Measurements from ENCODE around the gene LBX1.

Gene LBX1

DNA sequence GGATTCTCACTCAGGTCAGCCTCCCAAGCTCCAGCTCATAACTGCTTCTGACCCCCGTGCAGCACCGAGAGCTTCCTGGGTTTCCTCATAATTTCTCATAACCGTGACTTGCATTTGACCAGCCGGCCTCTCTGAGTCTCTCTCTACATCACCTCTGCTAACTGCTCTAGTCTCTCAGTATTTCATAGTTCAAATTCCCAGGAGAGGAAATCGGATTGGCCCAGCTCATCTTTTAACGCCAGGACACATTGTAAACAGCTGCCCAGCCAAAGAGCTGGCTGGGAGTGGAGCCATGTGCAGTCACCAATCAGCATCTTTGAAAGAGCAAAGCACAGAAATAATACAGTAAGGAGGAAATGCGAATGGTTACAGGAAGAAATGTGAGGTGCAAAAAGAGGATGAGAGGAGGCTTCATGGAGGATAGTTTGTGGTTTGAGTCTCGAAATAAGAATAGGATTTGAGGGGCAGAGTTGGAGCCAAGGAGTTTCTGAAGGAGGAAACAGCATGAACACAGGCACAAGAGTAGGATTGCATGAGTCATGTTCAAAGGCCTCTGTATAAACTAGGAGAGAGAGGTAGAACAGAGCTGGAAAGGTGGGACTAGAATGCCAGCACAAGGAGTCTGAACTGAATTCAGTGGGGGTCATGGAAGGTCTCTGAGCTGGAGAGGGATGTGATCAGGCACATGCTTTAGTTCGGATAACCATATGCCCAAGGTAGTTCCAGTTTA, 15.2 kb upstream of the LBX1 start:
- no peaks in the 10 kb centered on the region for H3K9me3 ChIP-seq (ENCODE audit: control insufficient read depth in 2 of 2, low read length in 2 of 2)
- no peaks in the 10 kb centered on the region for H3K4me1 ChIP-seq (ENCODE audit: control insufficient read depth in 2 of 2, insufficient read depth in 2 of 2, low read length in 2 of 2)
- H3K4me3 ChIP-seq (ENCODE audit: low read length in 2 of 2): no peak overlapping the region
- no peaks in the 10 kb centered on the region for H3K36me3 ChIP-seq (ENCODE audit: control insufficient read depth in 2 of 2, insufficient read depth in 2 of 2, low read length in 2 of 2)
- H3K27ac ChIP-seq (ENCODE audit: low read depth in 2 of 2, low read length in 2 of 2): no peak overlapping the region
- H3K27me3 ChIP-seq (ENCODE audit: control insufficient read depth in 2 of 2, insufficient read depth in 2 of 2, low read length in 2 of 2): peaks cover 19 to 39% of the 10 kb centered on the region in 2 donors
- H3K9ac ChIP-seq (ENCODE audit: low read depth in 1 of 2, low read length in 2 of 2): no peak overlapping the region

GRCh38 chr10:101241840-101242707, 12.8 kb upstream of the LBX1 start:
- peaks cover 34 to 57% of the 10 kb centered on the region in 2 donors for H3K27me3 ChIP-seq (ENCODE audit: control insufficient read depth in 2 of 2, insufficient read depth in 2 of 2, low read length in 2 of 2)
- H3K4me3 ChIP-seq (ENCODE audit: low read length in 2 of 2): no peak overlapping the region
- no peak overlapping the region for H3K9ac ChIP-seq (ENCODE audit: low read depth in 1 of 2, low read length in 2 of 2)
- H3K9me3 ChIP-seq (ENCODE audit: control insufficient read depth in 2 of 2, low read length in 2 of 2): no peaks in the 10 kb centered on the region
- H3K4me1 ChIP-seq (ENCODE audit: control insufficient read depth in 2 of 2, insufficient read depth in 2 of 2, low read length in 2 of 2): no peaks in the 10 kb centered on the region
- H3K27ac ChIP-seq (ENCODE audit: low read depth in 2 of 2, low read length in 2 of 2): no peak overlapping the region
- no peaks in the 10 kb centered on the region for H3K36me3 ChIP-seq (ENCODE audit: control insufficient read depth in 2 of 2, insufficient read depth in 2 of 2, low read length in 2 of 2)

- Histone ChIP-seq H3K9ac (ENCODE audit: low read depth in 1 of 2, low read length in 2 of 2) (no peak overlapping the region), H3K27ac (ENCODE audit: low read depth in 2 of 2, low read length in 2 of 2) (no peak overlapping the region), H3K27me3 (ENCODE audit: control insufficient read depth in 2 of 2, insufficient read depth in 2 of 2, low read length in 2 of 2) (peaks cover 64 to 79% of the 10 kb centered on the region in 2 donors), H3K4me3 (ENCODE audit: low read length in 2 of 2) (no peak overlapping the region), H3K4me1 (ENCODE audit: control insufficient read depth in 2 of 2, insufficient read depth in 2 of 2, low read length in 2 of 2) (no peaks in the 10 kb centered on the region), H3K9me3 (ENCODE audit: control insufficient read depth in 2 of 2, low read length in 2 of 2) (no peaks in the 10 kb centered on the region), H3K36me3 (ENCODE audit: control insufficient read depth in 2 of 2, insufficient read depth in 2 of 2, low read length in 2 of 2) (no peaks in the 10 kb centered on the region)
Measured at GRCh38 chr10:101238732-101239105, 9.5 kb upstream of the LBX1 start.

DNA sequence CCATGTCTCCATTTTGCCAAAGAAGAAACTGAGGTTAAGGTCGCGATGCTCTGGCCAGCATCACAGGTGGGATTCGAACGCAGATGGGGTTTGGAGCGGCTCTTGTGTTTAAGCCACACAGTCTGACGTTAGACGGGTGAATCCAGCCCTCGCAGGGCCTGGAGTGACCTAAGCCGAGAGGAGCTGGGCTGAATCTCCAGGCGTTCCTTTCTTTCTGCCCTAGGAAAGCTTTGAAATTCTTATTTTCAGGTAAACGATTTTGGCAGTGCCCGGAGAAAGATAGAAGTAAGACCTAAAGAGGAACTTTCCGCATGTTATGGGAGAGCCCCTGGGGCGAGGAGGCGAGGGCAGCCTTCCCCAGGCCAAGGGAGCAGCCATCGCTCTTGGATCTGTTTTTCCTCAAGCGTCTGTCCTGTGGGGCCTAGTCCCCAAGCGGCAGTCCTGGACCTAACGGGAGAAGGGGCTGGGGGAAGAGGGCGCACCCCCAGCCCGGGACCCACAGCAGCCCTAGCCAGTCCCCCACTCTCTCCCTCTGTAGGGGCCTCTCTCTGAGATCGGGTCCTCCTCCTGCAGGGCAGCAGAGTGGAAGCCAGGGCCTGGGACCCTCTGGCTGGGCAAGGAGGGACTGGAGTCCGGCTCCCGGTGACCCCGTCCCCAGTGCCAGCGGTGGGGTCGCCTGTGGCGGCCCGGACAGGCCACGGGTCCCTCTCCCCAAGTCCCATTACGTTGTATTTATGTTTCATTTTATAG, 8.9 kb upstream of the LBX1 start:
- no peaks in the 10 kb centered on the region for H3K4me1 ChIP-seq (ENCODE audit: control insufficient read depth in 2 of 2, insufficient read depth in 2 of 2, low read length in 2 of 2)
- H3K27me3 ChIP-seq (ENCODE audit: control insufficient read depth in 2 of 2, insufficient read depth in 2 of 2, low read length in 2 of 2): peaks cover 69 to 79% of the 10 kb centered on the region in 2 donors
- H3K9ac ChIP-seq (ENCODE audit: low read depth in 1 of 2, low read length in 2 of 2): no peak overlapping the region
- no peak overlapping the region for H3K4me3 ChIP-seq (ENCODE audit: low read length in 2 of 2)
- no peaks in the 10 kb centered on the region for H3K36me3 ChIP-seq (ENCODE audit: control insufficient read depth in 2 of 2, insufficient read depth in 2 of 2, low read length in 2 of 2)
- H3K27ac ChIP-seq (ENCODE audit: low read depth in 2 of 2, low read length in 2 of 2): no peak overlapping the region
- H3K9me3 ChIP-seq (ENCODE audit: control insufficient read depth in 2 of 2, low read length in 2 of 2): no peaks in the 10 kb centered on the region

DNA sequence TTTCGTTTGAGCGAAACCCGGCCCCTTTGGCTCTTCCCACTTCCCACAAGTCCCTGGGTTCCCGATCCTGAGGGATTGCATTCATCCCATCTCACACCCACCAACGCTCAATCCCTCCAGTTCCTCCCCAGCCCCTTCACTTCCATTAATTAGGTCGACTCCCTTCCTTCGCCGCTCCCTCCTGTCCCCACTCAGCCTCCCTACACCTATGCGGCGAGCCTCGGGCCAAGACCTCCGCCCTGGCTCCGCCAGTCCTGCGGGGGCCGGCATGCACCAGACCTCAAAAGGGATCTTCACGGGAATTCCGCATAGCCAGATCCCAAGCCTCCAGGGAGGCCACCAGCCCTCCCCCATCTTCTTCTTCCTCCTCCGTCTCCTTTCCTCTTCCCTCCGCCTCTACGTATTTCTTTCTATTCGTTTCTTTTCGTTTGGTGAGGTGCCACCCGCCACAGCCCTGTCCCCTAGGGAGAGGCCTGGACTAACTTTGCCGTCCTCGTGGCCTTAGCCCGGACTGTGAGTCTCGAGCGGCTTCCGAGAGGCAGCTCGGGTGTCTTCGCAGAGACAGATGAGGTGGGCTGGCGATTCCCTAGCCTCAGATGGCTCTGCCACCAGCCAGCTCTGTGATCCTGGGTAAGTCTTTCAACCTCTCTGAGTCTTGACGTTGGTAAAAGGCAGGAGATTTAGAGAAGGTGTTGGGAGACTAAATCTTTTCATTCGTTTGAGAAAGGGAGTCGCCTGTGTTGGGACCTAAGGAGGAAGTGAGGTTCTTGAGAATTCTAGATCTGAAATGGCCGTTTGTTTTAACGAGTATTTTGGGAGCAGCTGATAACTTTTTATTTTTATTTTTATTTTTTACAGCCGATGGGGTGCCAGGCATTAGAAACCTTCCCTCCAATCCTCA, 8.1 kb upstream of the LBX1 start:
- Histone ChIP-seq H3K9me3 (ENCODE audit: control insufficient read depth in 2 of 2, low read length in 2 of 2) (no peaks in the 10 kb centered on the region), H3K27ac (ENCODE audit: low read depth in 2 of 2, low read length in 2 of 2) (no peak overlapping the region), H3K4me1 (ENCODE audit: control insufficient read depth in 2 of 2, insufficient read depth in 2 of 2, low read length in 2 of 2) (no peaks in the 10 kb centered on the region), H3K36me3 (ENCODE audit: control insufficient read depth in 2 of 2, insufficient read depth in 2 of 2, low read length in 2 of 2) (no peaks in the 10 kb centered on the region), H3K27me3 (ENCODE audit: control insufficient read depth in 2 of 2, insufficient read depth in 2 of 2, low read length in 2 of 2) (peaks cover 73 to 88% of the 10 kb centered on the region in 2 donors), H3K9ac (ENCODE audit: low read depth in 1 of 2, low read length in 2 of 2) (no peak overlapping the region), H3K4me3 (ENCODE audit: low read length in 2 of 2) (no peak overlapping the region)

DNA sequence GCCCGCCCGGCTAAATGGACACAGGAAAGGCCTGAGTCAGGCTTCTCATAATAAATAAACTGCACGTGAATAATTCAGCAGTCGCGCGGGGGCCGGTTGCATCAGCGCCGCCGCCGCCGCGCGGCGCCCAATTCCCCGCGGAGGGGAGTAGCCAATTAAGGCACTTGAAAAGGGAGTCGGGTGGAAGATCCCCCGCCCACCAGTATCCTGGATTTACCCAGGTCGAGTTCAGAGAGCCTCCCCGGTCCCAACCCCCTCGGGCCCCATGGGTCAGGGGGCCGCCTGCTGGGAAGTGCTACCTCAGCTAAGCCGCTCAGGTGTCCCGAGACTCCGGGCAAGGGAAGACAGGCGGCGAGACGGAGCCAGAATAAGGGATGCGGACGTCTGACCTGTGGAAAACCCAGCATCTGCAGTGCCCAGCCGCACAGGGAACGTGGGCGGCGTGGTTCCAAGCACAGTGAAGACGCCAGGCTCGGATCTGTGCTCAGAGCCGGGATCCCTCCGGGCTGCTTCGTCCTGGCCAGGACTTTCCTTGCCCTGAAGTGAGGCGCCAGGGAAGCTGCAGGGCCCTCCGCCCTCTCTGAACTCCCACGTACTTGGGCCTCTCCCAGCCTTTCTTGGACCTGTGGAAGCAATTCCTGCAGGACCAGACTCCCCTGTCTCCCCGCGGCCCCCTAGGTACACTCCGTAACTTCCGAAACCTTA, 7.3 kb upstream of the LBX1 start:
- no peaks in the 10 kb centered on the region for H3K36me3 ChIP-seq (ENCODE audit: control insufficient read depth in 2 of 2, insufficient read depth in 2 of 2, low read length in 2 of 2)
- H3K27ac ChIP-seq (ENCODE audit: low read depth in 2 of 2, low read length in 2 of 2): no peak overlapping the region
- H3K27me3 ChIP-seq (ENCODE audit: control insufficient read depth in 2 of 2, insufficient read depth in 2 of 2, low read length in 2 of 2): peaks cover 81 to 93% of the 10 kb centered on the region in 2 donors
- H3K4me1 ChIP-seq (ENCODE audit: control insufficient read depth in 2 of 2, insufficient read depth in 2 of 2, low read length in 2 of 2): no peaks in the 10 kb centered on the region
- no peak overlapping the region for H3K4me3 ChIP-seq (ENCODE audit: low read length in 2 of 2)
- no peak overlapping the region for H3K9ac ChIP-seq (ENCODE audit: low read depth in 1 of 2, low read length in 2 of 2)
- H3K9me3 ChIP-seq (ENCODE audit: control insufficient read depth in 2 of 2, low read length in 2 of 2): no peaks in the 10 kb centered on the region

- no peak overlapping the region for H3K4me3 ChIP-seq (ENCODE audit: low read length in 2 of 2)
Measured at GRCh38 chr10:101235766-101236165, 6.5 kb upstream of the LBX1 start.

GRCh38 chr10:101234333-101234732, 5.1 kb upstream of the LBX1 start:
- H3K27me3 ChIP-seq (ENCODE audit: control insufficient read depth in 2 of 2, insufficient read depth in 2 of 2, low read length in 2 of 2): peaks cover 86 to 93% of the 10 kb centered on the region in 2 donors
- H3K4me3 ChIP-seq (ENCODE audit: low read length in 2 of 2): no peak overlapping the region
- no peaks in the 10 kb centered on the region for H3K36me3 ChIP-seq (ENCODE audit: control insufficient read depth in 2 of 2, insufficient read depth in 2 of 2, low read length in 2 of 2)
- no peak overlapping the region for H3K9ac ChIP-seq (ENCODE audit: low read depth in 1 of 2, low read length in 2 of 2)
- H3K9me3 ChIP-seq (ENCODE audit: control insufficient read depth in 2 of 2, low read length in 2 of 2): no peaks in the 10 kb centered on the region
- H3K27ac ChIP-seq (ENCODE audit: low read depth in 2 of 2, low read length in 2 of 2): no peak overlapping the region
- H3K4me1 ChIP-seq (ENCODE audit: control insufficient read depth in 2 of 2, insufficient read depth in 2 of 2, low read length in 2 of 2): no peaks in the 10 kb centered on the region

More at GRCh38 chr10:101235766-101236165, 6.5 kb upstream of the LBX1 start:
- Histone ChIP-seq H3K27ac (ENCODE audit: low read depth in 2 of 2, low read length in 2 of 2) (no peak overlapping the region), H3K9me3 (ENCODE audit: control insufficient read depth in 2 of 2, low read length in 2 of 2) (no peaks in the 10 kb centered on the region), H3K36me3 (ENCODE audit: control insufficient read depth in 2 of 2, insufficient read depth in 2 of 2, low read length in 2 of 2) (no peaks in the 10 kb centered on the region), H3K9ac (ENCODE audit: low read depth in 1 of 2, low read length in 2 of 2) (no peak overlapping the region), H3K27me3 (ENCODE audit: control insufficient read depth in 2 of 2, insufficient read depth in 2 of 2, low read length in 2 of 2) (peaks cover 88 to 97% of the 10 kb centered on the region in 2 donors), H3K4me1 (ENCODE audit: control insufficient read depth in 2 of 2, insufficient read depth in 2 of 2, low read length in 2 of 2) (no peaks in the 10 kb centered on the region)

DNA sequence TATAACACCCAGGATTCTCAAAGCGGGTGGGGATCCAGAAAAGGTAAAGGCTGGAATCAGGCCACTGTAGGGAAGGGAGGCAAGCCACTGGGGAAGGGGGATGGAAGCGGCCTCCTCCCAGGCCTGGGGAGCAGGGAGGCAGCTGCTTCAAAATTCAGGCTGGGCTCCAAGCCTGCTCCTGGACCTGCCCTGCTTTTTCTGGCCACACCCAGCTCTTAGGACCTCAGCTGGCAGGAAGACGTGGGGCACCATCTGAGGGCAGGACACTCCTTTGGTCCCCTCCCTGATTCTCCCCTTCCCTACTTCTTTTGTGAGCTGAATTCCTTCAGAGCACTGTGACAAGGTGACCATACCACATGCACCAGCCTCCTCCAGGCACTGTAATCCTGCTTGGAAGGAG, 4.6 kb upstream of the LBX1 start:
- no peaks in the 10 kb centered on the region for H3K36me3 ChIP-seq (ENCODE audit: control insufficient read depth in 2 of 2, insufficient read depth in 2 of 2, low read length in 2 of 2)
- no peak overlapping the region for H3K9ac ChIP-seq (ENCODE audit: low read depth in 1 of 2, low read length in 2 of 2)
- no peaks in the 10 kb centered on the region for H3K4me1 ChIP-seq (ENCODE audit: control insufficient read depth in 2 of 2, insufficient read depth in 2 of 2, low read length in 2 of 2)
- no peaks in the 10 kb centered on the region for H3K9me3 ChIP-seq (ENCODE audit: control insufficient read depth in 2 of 2, low read length in 2 of 2)
- no peak overlapping the region for H3K4me3 ChIP-seq (ENCODE audit: low read length in 2 of 2)
- H3K27me3 ChIP-seq (ENCODE audit: control insufficient read depth in 2 of 2, insufficient read depth in 2 of 2, low read length in 2 of 2): peaks cover 81 to 93% of the 10 kb centered on the region in 2 donors
- no peak overlapping the region for H3K27ac ChIP-seq (ENCODE audit: low read depth in 2 of 2, low read length in 2 of 2)
